Measurements from ENCODE around the gene SNRPD1.
"Not testable (repeated sequence)": the region's sequence is repeated elsewhere in the genome, so short reads cannot be mapped to it uniquely, and the experiment has no call there.

Gene SNRPD1

GRCh38 chr18:21650311-21650710 is 38.2 kb downstream of the SNRPD1 start:
- FAIRE-seq = no peak
- TF ChIP-seq TAF1 (IDR thresholded peaks at IDR 0.05; ENCODE audit: borderline replicate concordance, low read depth, low read length) (no peak), POLR2AphosphoS5 (IDR thresholded peaks at IDR 0.05; ENCODE audit: low read depth, low read length) (no peak), POLR2A (IDR thresholded peaks at IDR 0.05; ENCODE audit: low read depth, low read length) (no peak)

DNA sequence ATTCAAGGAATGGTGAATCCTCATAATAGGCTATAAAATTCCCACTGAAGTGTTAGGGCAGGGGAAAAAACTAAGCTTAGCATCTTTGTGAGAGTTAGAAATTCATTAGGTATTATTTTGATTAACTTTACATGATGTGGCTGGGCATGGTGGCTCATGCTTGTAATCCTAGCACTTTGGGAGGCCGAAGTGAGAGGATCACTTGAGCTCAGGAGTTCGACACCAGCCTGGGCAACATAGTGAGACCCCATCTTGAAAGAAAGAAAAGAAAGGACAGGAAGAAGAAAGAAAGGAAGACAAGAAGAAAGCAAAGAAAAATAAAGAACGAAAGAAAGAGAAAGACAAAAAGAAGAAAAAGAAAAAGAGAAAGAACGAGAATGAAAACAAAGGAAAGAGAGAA is 40.0 kb downstream of the SNRPD1 start:
- FAIRE-seq (no peak), DNase-seq (ENCODE audit: insufficient read length) (no peak)

More at GRCh38 chr18:21650311-21650710, 38.2 kb downstream of the SNRPD1 start:
- DNase-seq (ENCODE audit: insufficient read length) = no peak

DNA sequence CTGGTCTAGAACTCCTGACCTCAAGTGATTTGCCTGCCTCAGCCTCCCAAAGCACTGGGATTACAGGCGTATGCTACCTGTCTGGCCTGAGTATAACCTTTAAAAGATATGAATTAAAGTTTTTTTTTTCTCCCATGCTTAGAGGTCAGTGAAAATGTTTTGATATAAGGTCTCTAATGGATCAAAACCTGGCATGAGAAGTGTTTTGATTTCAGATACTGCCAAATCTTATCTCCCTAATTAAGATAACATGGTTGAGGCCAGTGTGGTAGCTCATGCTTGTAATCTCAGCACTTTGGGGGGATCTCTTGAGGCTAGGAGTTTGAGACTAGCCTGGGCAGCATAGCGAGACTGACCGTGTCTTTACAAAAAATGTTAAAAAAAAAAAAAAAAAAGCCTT is 41.2 kb downstream of the SNRPD1 start:
- DNase-seq (ENCODE audit: insufficient read length) (no peak), FAIRE-seq (no peak)
- no peak for TF ChIP-seq TAF1 (IDR thresholded peaks at IDR 0.05; ENCODE audit: borderline replicate concordance, low read depth, low read length)
- TF ChIP-seq POLR2AphosphoS5 (IDR thresholded peaks at IDR 0.05; ENCODE audit: low read depth, low read length) = no peak
- TF ChIP-seq POLR2A (IDR thresholded peaks at IDR 0.05; ENCODE audit: low read depth, low read length) = no peak

More for the DNA sequence above, 40.0 kb downstream of the SNRPD1 start:
- no peak for TF ChIP-seq POLR2A (IDR thresholded peaks at IDR 0.05; ENCODE audit: low read depth, low read length)
- TF ChIP-seq TAF1 (IDR thresholded peaks at IDR 0.05; ENCODE audit: borderline replicate concordance, low read depth, low read length) = no peak
- no peak for TF ChIP-seq POLR2AphosphoS5 (IDR thresholded peaks at IDR 0.05; ENCODE audit: low read depth, low read length)

- FAIRE-seq (no peak), DNase-seq (ENCODE audit: insufficient read length) (no peak)
- TF ChIP-seq POLR2A (IDR thresholded peaks at IDR 0.05; ENCODE audit: low read depth, low read length) = no peak
- no peak for TF ChIP-seq POLR2AphosphoS5 (IDR thresholded peaks at IDR 0.05; ENCODE audit: low read depth, low read length)
- TF ChIP-seq TAF1 (IDR thresholded peaks at IDR 0.05; ENCODE audit: borderline replicate concordance, low read depth, low read length) = no peak
Observed at GRCh38 chr18:21656402-21656801, 44.3 kb downstream of the SNRPD1 start.

- DNase-seq (ENCODE audit: insufficient read length) (no peak), FAIRE-seq (no peak)
- TF ChIP-seq POLR2AphosphoS5 (IDR thresholded peaks at IDR 0.05; ENCODE audit: low read depth, low read length) (no peak), POLR2A (IDR thresholded peaks at IDR 0.05; ENCODE audit: low read depth, low read length) (no peak), TAF1 (IDR thresholded peaks at IDR 0.05; ENCODE audit: borderline replicate concordance, low read depth, low read length) (no peak)
Observed at GRCh38 chr18:21660078-21660477, 48.0 kb downstream of the SNRPD1 start.

GRCh38 chr18:21662581-21662980 is 50.5 kb downstream of the SNRPD1 start:
- FAIRE-seq (no peak), DNase-seq (ENCODE audit: insufficient read length) (no peak)
- TF ChIP-seq TAF1 (IDR thresholded peaks at IDR 0.05; ENCODE audit: borderline replicate concordance, low read depth, low read length) = no peak
- no peak for TF ChIP-seq POLR2A (IDR thresholded peaks at IDR 0.05; ENCODE audit: low read depth, low read length)
- no peak for TF ChIP-seq POLR2AphosphoS5 (IDR thresholded peaks at IDR 0.05; ENCODE audit: low read depth, low read length)

DNA sequence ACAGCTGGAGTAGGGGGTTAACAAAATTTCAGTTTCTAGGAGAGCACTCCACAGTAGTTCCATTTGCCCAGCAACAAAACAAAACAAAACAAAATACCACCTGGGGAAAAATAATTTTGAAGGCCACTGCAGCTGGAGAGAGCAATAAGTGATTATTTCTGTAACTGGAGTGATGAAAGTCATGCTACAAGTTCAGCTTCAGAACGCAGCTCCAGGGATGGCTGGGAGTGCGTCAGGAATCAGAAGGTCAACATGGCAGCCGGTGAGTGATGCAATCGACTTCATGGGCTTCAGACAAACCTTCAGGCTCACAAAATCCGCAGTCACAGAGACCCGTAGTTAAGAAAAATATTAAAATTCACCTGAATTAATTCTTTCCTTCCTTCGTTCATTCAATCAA is 51.5 kb downstream of the SNRPD1 start:
- DNase-seq (ENCODE audit: insufficient read length) (no peak), FAIRE-seq (no peak)
- no peak for TF ChIP-seq POLR2A (IDR thresholded peaks at IDR 0.05; ENCODE audit: low read depth, low read length)
- TF ChIP-seq POLR2AphosphoS5 (IDR thresholded peaks at IDR 0.05; ENCODE audit: low read depth, low read length) = no peak
- TF ChIP-seq TAF1 (IDR thresholded peaks at IDR 0.05; ENCODE audit: borderline replicate concordance, low read depth, low read length) = no peak

GRCh38 chr18:21664069-21664468 is 52.0 kb downstream of the SNRPD1 start:
- no peak for FAIRE-seq
- DNase-seq (ENCODE audit: insufficient read length) = no peak
- TF ChIP-seq POLR2AphosphoS5 (IDR thresholded peaks at IDR 0.05; ENCODE audit: low read depth, low read length) (no peak), TAF1 (IDR thresholded peaks at IDR 0.05; ENCODE audit: borderline replicate concordance, low read depth, low read length) (no peak), POLR2A (IDR thresholded peaks at IDR 0.05; ENCODE audit: low read depth, low read length) (no peak)

- FAIRE-seq = no peak
- TF ChIP-seq POLR2A (IDR thresholded peaks at IDR 0.05; ENCODE audit: low read depth, low read length) = no peak
- no peak for TF ChIP-seq TAF1 (IDR thresholded peaks at IDR 0.05; ENCODE audit: borderline replicate concordance, low read depth, low read length)
- no peak for TF ChIP-seq POLR2AphosphoS5 (IDR thresholded peaks at IDR 0.05; ENCODE audit: low read depth, low read length)
- DNase-seq (ENCODE audit: insufficient read length) = no peak
Observed at GRCh38 chr18:21669736-21670285, 57.7 kb downstream of the SNRPD1 start.

DNA sequence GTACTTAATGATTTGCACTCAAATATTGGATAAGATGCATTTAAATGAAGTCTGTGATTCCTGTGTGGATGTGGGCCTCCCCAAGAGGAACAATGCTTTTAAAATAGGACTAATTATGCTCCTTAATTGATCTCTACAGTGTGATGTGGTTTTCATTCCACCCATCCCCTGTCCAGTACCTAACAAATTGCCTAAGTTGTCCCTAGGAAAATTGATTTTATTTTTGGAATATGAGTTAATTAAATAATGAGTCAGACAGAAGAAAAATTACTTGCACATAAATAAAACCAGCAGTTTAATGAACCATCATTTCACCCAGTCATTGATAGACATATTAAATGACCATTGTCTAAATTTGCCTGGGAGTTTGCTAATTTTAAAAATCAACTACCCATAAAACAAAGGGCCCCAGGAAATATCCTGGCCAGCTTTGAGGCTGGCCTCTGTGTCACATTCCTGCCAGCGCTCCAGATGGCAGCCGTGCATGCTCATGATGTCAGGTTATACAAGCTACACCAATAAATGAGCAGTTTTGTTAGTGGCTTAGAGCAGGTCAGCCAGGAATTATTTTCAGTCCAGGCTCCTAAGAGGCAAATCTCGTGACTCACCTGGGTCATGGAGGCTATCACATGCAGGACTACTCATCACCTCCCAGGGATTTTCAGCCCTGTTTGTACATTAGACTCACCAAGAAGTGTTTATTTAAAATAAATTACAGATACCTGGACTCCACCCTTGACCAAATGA is 60.6 kb downstream of the SNRPD1 start:
- no peak for TF ChIP-seq POLR2AphosphoS5 (IDR thresholded peaks at IDR 0.05; ENCODE audit: low read depth, low read length)
- TF ChIP-seq POLR2A (IDR thresholded peaks at IDR 0.05; ENCODE audit: low read depth, low read length) = no peak
- TF ChIP-seq TAF1 (IDR thresholded peaks at IDR 0.05; ENCODE audit: borderline replicate concordance, low read depth, low read length) = no peak
- DNase-seq (ENCODE audit: insufficient read length) = no peak
- no peak for FAIRE-seq

DNA sequence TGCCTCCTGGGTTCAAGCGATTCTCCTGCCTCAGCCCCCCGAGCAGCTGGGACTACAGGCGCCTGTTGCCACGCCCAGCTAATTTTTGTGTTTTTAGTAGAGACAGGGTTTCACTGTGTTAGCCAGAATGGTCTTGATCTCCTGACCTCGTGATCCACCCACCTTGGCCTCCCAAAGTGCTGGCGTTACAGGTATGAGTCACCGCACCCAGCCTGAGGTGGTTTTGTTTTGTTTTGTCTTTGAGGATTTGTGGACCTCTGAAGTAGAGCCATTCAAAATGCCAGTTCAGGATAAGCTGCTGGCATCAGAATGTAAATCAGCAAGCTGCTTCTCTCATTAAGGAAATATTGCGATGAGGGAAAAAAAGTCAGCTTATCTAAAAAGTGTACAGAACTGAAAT is 63.2 kb downstream of the SNRPD1 start:
- not testable (repeated sequence) for FAIRE-seq; DNase-seq (ENCODE audit: insufficient read length)

DNA sequence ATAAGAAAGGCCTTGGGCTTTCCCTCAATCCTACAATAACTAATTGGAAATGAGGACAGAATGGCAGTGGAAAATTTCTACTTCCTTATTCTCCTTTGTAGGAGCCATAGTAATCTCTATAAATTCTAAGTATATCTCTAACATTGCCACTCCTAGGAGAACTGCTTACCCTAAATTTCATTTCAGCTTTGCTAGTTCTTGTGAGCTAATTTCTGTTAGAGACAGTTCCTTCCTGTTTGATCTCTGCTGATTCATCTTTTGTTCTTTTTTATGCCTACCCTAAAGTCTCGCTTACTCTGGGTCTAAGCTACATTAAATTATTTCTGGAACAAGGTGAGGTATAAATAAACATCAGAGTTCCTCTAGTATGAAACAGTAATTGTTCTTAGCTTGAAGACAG is 66.7 kb downstream of the SNRPD1 start:
- FAIRE-seq = no peak
- no peak for DNase-seq (ENCODE audit: insufficient read length)
- TF ChIP-seq TAF1 (IDR thresholded peaks at IDR 0.05; ENCODE audit: borderline replicate concordance, low read depth, low read length) (no peak), POLR2A (IDR thresholded peaks at IDR 0.05; ENCODE audit: low read depth, low read length) (no peak), POLR2AphosphoS5 (IDR thresholded peaks at IDR 0.05; ENCODE audit: low read depth, low read length) (no peak)

Measured in GM12892 (cell line).